ENCODE data around the gene MUCL3.
"Not testable (repeated sequence)": the region's sequence is repeated elsewhere in the genome, so short reads cannot be mapped to it uniquely, and the experiment has no call there.

The MUCL3 gene

DNA sequence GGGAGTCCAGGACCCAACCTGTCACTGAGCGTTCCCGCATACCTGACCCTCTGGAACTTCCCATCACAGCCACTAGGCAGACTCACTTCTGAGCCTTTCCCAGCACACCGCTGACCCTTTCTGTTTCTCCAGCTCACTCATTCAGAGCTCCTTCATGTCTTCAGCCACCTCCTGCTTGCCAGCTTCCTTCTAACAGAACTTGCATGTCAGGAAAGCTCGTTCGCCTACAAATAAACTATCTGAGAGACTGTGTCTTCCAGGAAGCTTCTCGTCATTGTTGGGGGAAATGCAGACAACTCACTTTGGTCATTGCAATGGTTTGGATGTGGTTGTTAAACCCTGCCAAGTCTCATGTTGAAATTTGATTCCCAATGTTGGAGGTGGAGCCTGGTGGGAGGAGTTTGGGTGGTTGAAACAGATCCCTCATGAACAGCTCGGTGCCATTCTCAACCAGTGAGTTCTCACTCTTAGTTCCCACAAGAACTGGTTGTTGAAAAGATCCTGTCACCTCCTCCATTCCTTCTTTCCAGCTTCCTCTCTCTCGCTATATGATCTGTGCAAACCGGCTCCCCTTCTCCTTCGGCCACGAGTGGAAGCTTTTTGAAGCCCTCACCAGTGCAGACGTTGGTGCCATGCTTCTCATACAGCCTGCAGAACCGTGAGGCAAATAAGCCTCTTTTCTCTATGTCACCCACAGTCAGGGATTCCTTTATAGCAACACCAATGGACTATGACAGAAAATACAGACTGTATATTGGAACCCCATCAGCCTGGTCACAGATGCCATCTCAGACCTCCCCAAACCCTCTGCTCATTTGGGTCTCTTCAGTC lies 41.4 kb downstream of the MUCL3 start:
- no peak for DNase-seq

DNA sequence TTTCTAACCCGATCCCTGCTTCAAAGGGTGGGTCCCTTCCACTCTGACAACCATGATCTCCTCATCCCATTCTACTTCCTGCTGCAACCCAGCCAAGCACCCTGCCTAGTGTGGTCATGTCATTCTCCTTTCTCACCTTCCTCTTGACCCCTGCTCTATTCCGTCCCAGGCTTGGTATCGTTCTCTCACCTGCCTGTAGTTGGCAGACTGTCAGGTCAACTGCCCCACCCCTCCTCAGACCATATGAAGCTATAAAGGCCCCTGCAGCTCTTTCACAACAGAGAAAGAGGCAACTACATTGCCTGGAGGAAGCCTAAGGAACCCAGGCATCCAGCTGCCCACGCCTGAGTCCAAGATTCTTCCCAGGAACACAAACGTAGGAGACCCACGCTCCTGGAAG lies 42.7 kb downstream of the MUCL3 start, which contains the start of gene MUC21:
Gene MUC21 (plus strand): TSS at position 280 of the 400 bp plus-strand sequence. CDS start 241 bp downstream, outside the sequence.
- no peak for DNase-seq

DNA sequence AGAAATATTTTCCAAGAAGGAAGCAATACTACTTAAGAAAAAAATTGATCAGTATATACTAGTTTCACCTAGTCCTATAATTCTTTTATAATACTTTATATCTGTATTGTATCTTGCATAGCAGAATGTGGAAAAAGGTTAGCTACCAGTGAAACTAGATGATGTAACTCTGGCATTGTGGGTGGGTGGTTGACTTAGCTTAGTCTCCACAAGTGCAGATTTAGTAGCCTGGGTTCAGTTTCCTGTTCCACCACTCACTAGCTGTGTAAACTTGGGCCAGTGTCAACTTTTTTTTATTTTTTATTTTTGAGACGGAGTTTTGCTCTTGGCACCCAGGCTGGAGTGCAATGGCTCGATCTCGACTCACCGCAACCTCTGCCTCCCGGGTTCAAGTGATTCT lies 44.7 kb downstream of the MUCL3 start:
- DNase-seq = no peak

DNA sequence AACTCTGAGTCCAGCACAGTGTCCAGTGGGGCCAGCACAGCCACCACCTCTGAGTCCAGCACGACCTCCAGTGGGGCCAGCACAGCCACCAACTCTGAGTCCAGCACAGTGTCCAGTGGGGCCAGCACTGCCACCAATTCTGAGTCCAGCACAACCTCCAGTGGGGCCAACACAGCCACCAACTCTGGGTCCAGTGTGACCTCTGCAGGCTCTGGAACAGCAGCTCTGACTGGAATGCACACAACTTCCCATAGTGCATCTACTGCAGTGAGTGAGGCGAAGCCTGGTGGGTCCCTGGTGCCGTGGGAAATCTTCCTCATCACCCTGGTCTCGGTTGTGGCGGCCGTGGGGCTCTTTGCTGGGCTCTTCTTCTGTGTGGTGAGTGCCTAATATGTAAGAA lies 46.5 kb downstream of the MUCL3 start:
- DNase-seq = no peak

DNA sequence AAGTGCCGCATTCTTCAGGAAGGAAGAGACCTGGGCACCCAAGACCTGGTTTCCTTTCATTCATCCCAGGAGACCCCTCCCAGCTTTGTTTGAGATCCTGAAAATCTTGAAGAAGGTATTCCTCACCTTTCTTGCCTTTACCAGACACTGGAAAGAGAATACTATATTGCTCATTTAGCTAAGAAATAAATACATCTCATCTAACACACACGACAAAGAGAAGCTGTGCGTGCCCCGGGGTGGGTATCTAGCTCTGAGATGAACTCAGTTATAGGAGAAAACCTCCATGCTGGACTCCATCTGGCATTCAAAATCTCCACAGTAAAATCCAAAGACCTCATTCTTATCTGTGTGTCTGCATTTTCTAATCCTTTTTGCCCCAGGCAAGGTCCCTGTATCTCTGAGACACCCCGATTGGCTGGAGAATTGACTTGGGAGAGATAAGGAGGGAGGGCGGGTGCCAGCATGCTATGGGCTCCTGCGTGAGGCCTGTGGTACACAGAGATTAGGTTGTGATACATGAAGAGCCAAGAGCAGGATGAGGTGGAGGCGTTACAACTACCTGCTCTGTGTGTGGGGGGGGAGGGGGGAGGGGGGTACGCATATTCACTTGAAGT lies 47.5 kb downstream of the MUCL3 start:
- no peak for DNase-seq

DNA sequence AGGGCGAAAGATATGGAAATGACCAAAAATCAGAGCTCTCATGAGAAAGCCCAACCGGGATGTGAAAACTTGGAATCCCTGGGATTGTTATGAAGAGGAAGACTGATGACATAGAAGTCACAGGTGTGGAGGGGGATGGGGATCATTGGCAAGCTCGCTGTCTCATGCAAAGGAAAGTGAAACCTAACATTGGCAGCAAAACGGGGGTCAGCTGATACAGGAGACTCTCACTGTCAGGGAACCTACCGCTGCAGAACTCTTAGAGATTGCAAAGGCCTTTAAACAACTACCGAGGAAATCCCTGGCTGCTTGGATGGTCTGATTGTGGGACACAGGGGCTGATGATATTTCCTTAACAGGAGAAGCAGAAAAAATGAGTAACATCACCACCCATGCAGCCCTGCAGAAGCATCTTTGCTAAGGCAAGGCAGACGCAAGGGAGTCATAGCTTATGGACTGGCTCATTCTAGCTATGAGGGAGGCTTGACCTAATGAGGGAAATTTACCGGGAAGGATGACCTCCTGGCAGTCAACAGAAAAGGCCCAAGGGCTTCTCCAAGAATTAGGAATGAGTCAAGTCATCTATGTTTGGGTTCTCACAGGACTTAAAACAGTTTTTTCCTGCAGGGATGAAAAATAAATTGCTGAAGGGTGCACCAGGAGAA lies 49.8 kb downstream of the MUCL3 start:
- DNase-seq = no peak

DNA sequence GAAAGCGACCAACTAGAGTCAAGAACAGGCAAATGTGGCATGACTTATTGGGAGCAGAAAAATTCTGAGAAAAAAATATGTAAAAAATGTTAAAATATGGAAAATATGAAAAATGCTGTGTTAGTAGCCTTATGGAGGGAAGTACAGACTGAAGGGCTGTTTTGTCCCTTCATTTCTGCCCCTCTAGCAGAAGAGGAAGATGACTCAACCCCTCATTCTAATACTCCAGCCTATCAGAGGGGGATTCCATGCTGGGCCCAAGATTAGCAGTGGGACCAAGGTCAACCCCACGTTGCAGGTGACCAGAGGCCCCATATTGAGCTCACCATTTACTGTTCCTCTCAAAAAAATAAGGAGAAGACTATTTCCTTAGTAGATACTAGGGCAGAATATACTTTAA lies 51.1 kb downstream of the MUCL3 start:
- DNase-seq = no peak

DNA sequence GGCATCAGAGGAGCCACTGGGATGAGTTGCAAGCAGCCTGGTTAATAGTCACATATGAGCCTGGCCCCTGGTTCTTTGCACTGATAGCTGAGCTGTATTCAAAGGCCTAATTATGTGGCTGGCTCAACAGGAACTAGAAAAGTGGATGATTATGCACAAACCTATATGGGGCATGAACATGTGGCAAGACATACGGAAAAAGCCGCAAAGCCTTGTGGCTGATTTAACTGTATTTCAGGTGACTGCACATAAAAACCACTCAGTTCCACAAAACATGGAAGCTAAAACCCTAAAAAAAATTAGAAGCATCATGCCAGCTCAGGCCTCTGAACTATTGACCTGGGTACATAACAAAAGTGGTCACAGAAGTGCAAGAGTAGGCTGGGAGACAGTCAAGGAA lies 56.5 kb downstream of the MUCL3 start:
- DNase-seq = no peak

DNA sequence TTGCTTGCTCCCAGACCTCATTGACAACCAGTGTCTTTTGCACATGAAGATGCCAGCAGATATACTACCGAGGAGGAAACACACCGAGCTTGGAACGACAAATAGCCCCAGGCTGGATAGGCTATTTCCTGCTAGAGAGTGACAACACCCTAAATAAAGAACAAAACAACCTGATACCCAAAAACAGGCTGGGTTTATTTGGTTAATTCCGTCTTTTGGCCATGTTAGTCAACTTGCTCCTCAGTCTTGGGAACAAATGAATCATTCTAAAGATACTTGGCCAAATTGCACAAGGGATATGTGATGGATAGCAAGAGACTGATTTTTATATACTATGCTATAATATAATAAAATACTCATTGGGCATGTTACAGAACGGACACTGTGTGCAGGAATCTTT lies 58.0 kb downstream of the MUCL3 start:
- DNase-seq = no peak

DNA sequence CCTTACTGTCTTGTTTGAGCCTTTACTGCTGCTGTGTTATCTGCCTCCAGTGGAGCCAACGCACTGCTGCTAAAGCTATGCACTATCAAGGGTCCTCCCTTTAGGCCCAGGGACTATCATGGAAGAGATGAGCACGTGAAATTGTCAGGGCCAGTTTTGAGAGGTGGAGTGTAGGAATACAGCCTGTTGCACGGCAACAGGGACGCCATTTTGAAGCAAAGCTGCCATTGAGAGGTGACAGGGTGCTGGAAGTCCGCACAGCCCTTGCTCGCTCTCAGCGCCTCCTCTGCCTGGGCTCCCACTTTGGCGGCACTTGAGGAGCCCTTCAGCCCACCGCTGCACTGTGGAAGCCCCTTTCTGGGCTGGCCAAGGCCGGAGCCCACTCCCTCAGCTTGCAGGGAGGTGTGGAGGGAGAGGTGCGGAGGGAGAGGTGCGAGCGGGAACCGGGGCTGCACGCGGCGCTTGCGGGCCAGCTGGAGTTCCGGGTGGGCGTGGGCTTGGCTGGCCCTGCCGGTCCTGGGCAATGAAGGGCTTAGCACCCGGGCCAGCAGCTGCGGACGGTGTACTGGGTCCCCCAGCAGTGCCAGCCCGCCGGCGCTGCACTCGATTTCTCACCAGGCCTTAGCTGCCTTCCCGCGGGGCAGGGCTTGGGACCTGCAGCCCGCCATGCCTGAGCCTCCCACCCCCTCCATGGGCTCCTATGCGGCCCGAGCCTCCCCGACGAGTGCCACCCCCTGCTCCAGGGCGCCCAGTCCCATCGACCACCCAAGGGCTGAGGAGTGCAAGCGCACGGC lies 59.5 kb downstream of the MUCL3 start:
- DNase-seq = not testable (repeated sequence)

DNA sequence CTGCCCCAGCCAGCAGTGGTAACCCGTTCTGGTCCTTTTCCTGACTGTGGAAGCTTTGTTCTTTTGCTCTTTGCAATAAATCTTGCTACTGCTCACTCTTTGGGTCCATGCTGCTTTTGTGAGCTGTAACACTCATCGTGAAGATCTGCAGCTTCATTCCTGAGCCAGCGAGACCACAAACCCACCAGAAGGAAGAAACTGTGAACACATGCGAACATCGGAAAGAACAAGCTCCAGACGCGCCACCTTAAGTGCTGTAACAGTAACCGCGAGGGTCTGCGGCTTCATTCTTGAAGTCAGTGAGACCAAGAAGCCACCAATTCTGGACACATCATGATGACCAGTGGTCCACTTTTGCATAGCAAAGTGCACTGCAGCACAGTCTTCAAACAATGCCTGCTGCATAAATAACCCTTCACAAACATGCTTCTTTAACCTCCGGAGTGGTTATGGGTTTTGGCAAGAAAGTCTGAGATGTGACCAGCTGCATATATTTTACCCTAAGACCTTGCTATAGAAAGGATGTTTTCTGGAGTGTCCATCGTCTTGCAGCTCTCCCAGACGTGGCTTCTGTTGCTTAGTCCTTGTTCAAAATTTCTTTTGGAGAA lies 60.6 kb downstream of the MUCL3 start:
- no peak for DNase-seq

DNA sequence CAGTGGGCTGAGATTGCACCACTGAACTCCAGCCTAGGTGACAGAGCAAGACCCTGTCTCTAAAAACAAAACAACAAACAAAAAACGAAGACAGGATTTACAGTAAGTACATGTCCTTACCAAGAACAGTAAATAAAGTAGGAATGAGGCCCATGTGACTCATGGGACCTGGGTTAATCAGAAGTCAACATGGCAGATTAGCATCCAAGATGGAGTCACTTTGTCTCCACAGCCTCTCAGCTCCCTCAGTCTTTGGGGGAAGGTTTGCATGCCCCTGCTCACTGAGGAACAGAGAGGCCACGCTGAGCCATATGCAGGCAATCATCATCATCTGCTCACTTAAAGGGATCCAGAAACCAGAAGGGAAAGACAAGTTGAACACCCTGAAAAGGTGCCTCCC lies 61.7 kb downstream of the MUCL3 start:
- no peak for DNase-seq
